Measurements from ENCODE around the gene GHDC.
"Not testable (repeated sequence)": the region's sequence is repeated elsewhere in the genome, so short reads cannot be mapped to it uniquely, and the experiment has no call there.

The GHDC gene

GRCh38 chr17:42188749-42189650, 5.3 kb downstream of the GHDC start:
- Histone ChIP-seq H3K36me3 (ENCODE audit: insufficient read depth, low read length) (no peaks in the 10 kb centered on the region), H3K4me1 (ENCODE audit: control insufficient read depth, insufficient read depth, low read length) (peaks cover 16% of the 10 kb centered on the region), H3K27me3 (ENCODE audit: control insufficient read depth, insufficient read depth, low read length) (no peaks in the 10 kb centered on the region), H3K4me2 (ENCODE audit: low read length) (no peak overlapping the region), H3K4me3 (ENCODE audit: low read length) (no peak overlapping the region), H3K9ac (ENCODE audit: low read depth, low read length) (no peak overlapping the region), H3K9me3 (replicated peaks; ENCODE audit: low read length) (no peaks in the 10 kb centered on the region)

- Histone ChIP-seq H3K27me3 (ENCODE audit: control insufficient read depth, insufficient read depth, low read length) (no peaks in the 10 kb centered on the region), H3K4me2 (ENCODE audit: low read length) (no peak overlapping the region), H3K36me3 (ENCODE audit: insufficient read depth, low read length) (no peaks in the 10 kb centered on the region), H3K4me3 (ENCODE audit: low read length) (no peak overlapping the region), H3K9ac (ENCODE audit: low read depth, low read length) (no peak overlapping the region), H3K4me1 (ENCODE audit: control insufficient read depth, insufficient read depth, low read length) (peaks cover 18% of the 10 kb centered on the region), H3K9me3 (replicated peaks; ENCODE audit: low read length) (no peaks in the 10 kb centered on the region)
Observed at GRCh38 chr17:42187833-42188232, 6.5 kb downstream of the GHDC start.

- not testable (repeated sequence) for H3K9me3 ChIP-seq (replicated peaks; ENCODE audit: low read length); H3K27me3 ChIP-seq (ENCODE audit: control insufficient read depth, insufficient read depth, low read length); H3K4me2 ChIP-seq (ENCODE audit: low read length); H3K36me3 ChIP-seq (ENCODE audit: insufficient read depth, low read length); H3K4me3 ChIP-seq (ENCODE audit: low read length); H3K9ac ChIP-seq (ENCODE audit: low read depth, low read length)
- H3K4me1 ChIP-seq (ENCODE audit: control insufficient read depth, insufficient read depth, low read length), result peaks cover 23% of the 10 kb centered on the region
Observed at GRCh38 chr17:42186191-42186590, 8.1 kb downstream of the GHDC start.

GRCh38 chr17:42185621-42185930, 8.7 kb downstream of the GHDC start:
- H3K9ac ChIP-seq (ENCODE audit: low read depth, low read length), result no peak overlapping the region
- H3K4me1 ChIP-seq (ENCODE audit: control insufficient read depth, insufficient read depth, low read length), result peaks cover 27% of the 10 kb centered on the region
- H3K27me3 ChIP-seq (ENCODE audit: control insufficient read depth, insufficient read depth, low read length), result peaks cover 13% of the 10 kb centered on the region
- no peak overlapping the region for H3K4me3 ChIP-seq (ENCODE audit: low read length)
- H3K36me3 ChIP-seq (ENCODE audit: insufficient read depth, low read length), result no peaks in the 10 kb centered on the region
- no peak overlapping the region for H3K4me2 ChIP-seq (ENCODE audit: low read length)
- no peaks in the 10 kb centered on the region for H3K9me3 ChIP-seq (replicated peaks; ENCODE audit: low read length)

GRCh38 chr17:42184713-42185620, 9.3 kb downstream of the GHDC start, which contains the start of gene HCRT:
Gene HCRT, minus strand, starts transcription at chr17:42185452. Its CDS starts 87 bp downstream, at chr17:42185365.
- Histone ChIP-seq H3K36me3 (ENCODE audit: insufficient read depth, low read length) (no peaks in the 10 kb centered on the region), H3K9ac (ENCODE audit: low read depth, low read length) (peak within 1 kb of the TSS; percentile 82), H3K9me3 (replicated peaks; ENCODE audit: low read length) (no peaks in the 10 kb centered on the region), H3K27me3 (ENCODE audit: control insufficient read depth, insufficient read depth, low read length) (peaks cover 19% of the 10 kb centered on the region), H3K4me1 (ENCODE audit: control insufficient read depth, insufficient read depth, low read length) (peaks cover 27% of the 10 kb centered on the region), H3K4me3 (ENCODE audit: low read length) (peak within 1 kb of the TSS; percentile 80), H3K4me2 (ENCODE audit: low read length) (peak within 1 kb of the TSS; percentile 98)

GRCh38 chr17:42183741-42184711, 10.3 kb downstream of the GHDC start:
- Histone ChIP-seq H3K4me2 (ENCODE audit: low read length) (peak overlapping the region; percentile 98), H3K9ac (ENCODE audit: low read depth, low read length) (peak overlapping the region; percentile 82), H3K36me3 (ENCODE audit: insufficient read depth, low read length) (no peaks in the 10 kb centered on the region), H3K9me3 (replicated peaks; ENCODE audit: low read length) (no peaks in the 10 kb centered on the region), H3K27me3 (ENCODE audit: control insufficient read depth, insufficient read depth, low read length) (peaks cover 28% of the 10 kb centered on the region), H3K4me3 (ENCODE audit: low read length) (peak overlapping the region; percentile 80), H3K4me1 (ENCODE audit: control insufficient read depth, insufficient read depth, low read length) (peaks cover 27% of the 10 kb centered on the region)

- Histone ChIP-seq H3K4me2 (ENCODE audit: low read length) (peak overlapping the region; percentile 98), H3K4me1 (ENCODE audit: control insufficient read depth, insufficient read depth, low read length) (peaks cover 27% of the 10 kb centered on the region), H3K4me3 (ENCODE audit: low read length) (peak overlapping the region; percentile 80), H3K27me3 (ENCODE audit: control insufficient read depth, insufficient read depth, low read length) (peaks cover 37% of the 10 kb centered on the region), H3K9me3 (replicated peaks; ENCODE audit: low read length) (no peaks in the 10 kb centered on the region), H3K9ac (ENCODE audit: low read depth, low read length) (no peak overlapping the region), H3K36me3 (ENCODE audit: insufficient read depth, low read length) (no peaks in the 10 kb centered on the region)
Observed at GRCh38 chr17:42182927-42183734, 11.2 kb downstream of the GHDC start.

GRCh38 chr17:42181851-42182207, 12.5 kb downstream of the GHDC start:
- no peak overlapping the region for H3K9ac ChIP-seq (ENCODE audit: low read depth, low read length)
- H3K36me3 ChIP-seq (ENCODE audit: insufficient read depth, low read length), result no peaks in the 10 kb centered on the region
- H3K4me1 ChIP-seq (ENCODE audit: control insufficient read depth, insufficient read depth, low read length), result peaks cover 27% of the 10 kb centered on the region
- no peak overlapping the region for H3K4me3 ChIP-seq (ENCODE audit: low read length)
- H3K9me3 ChIP-seq (replicated peaks; ENCODE audit: low read length), result no peaks in the 10 kb centered on the region
- H3K4me2 ChIP-seq (ENCODE audit: low read length), result no peak overlapping the region
- H3K27me3 ChIP-seq (ENCODE audit: control insufficient read depth, insufficient read depth, low read length), result peaks cover 39% of the 10 kb centered on the region

GRCh38 chr17:42180922-42181850, 13.1 kb downstream of the GHDC start, which contains the start of gene KCNH4:
Gene KCNH4, minus strand, starts transcription at chr17:42181142. Its CDS starts 197 bp downstream, at chr17:42180945.
- H3K4me1 ChIP-seq (ENCODE audit: control insufficient read depth, insufficient read depth, low read length), result peaks cover 27% of the 10 kb centered on the region
- peaks cover 39% of the 10 kb centered on the region for H3K27me3 ChIP-seq (ENCODE audit: control insufficient read depth, insufficient read depth, low read length)
- peak within 1 kb of the TSS; percentile 72 for H3K4me2 ChIP-seq (ENCODE audit: low read length)
- no peaks in the 10 kb centered on the region for H3K9me3 ChIP-seq (replicated peaks; ENCODE audit: low read length)
- H3K4me3 ChIP-seq (ENCODE audit: low read length), result peak within 1 kb of the TSS; percentile 53
- H3K36me3 ChIP-seq (ENCODE audit: insufficient read depth, low read length), result no peaks in the 10 kb centered on the region
- H3K9ac ChIP-seq (ENCODE audit: low read depth, low read length), result no peak within 1 kb of the TSS

All from skeletal muscle satellite cell (primary cell).